Esophagus squamous epithelium (tissue), 5 donors: ENCODE results near the gene NRK. TPM values are rescaled to one million over a fixed set of nuclear protein-coding genes. Genes with fewer than 3 reads are reported as not detected.

Experiments
- DNase-seq: peaks from one replicate; lab custom pipeline; 2025; lab: John Stamatoyannopoulos, UW
- H3K27ac ChIP-seq, 4 donors: fragments of 200-600 bp; sonication (generic); one replicate each; pipeline ENCODE4 v1.5.1; 2016 to 2019; ENCODE audit warnings: mild to moderate bottlenecking in 1 of 4
- H3K27me3 ChIP-seq, 4 donors: fragments of 200-600 bp; sonication (generic); 1 replicate in 3 of 4; 2 replicates in 1 of 4; pipeline versions ENCODE4 v1.5.1 to v1.6.0; 2017 to 2021; ENCODE audit warnings: antibody characterized with exemption in 1 of 4
- H3K36me3 ChIP-seq, 3 donors: fragments of 200-600 bp; sonication (generic); one replicate each; pipeline ENCODE4 v1.5.1; 2016 to 2019
- H3K4me1 ChIP-seq, 3 donors: fragments of 200-600 bp; sonication (generic); one replicate each; pipeline ENCODE4 v1.5.1; 2017 to 2019
- H3K4me3 ChIP-seq, 4 donors: fragments of 200-600 bp; sonication (generic); 1 replicate in 3 of 4; 2 replicates in 1 of 4; pipeline ENCODE4 v1.5.1; 2016 to 2019; ENCODE audit warnings: mild to moderate bottlenecking in 2 of 4, moderate library complexity in 1 of 4
- H3K9me3 ChIP-seq, 3 donors: fragments of 200-600 bp; sonication (generic); one replicate each; pipeline ENCODE4 v1.5.1; 2016 to 2019
- POLR2A ChIP-seq, 4 donors: fragments of 450-650 bp; IDR thresholded peaks; one replicate each; pipeline ENCODE4 v1.6.1; 2017; ENCODE audit warnings: antibody characterized with exemption in 4 of 4, mild to moderate bottlenecking in 4 of 4, moderate library complexity in 3 of 4
- WGBS, 2 donors: methylation state at CpG; one replicate each; pipeline ENCODE4 v1.1.5; 2018; 5-methylcytosine and 5-hydroxymethylcytosine counted together
- intact Hi-C: fragments of 100-400 bp; cut with DNase I; formaldehyde crosslinking; loops from one replicate; pipeline ENCODE4 v1.15.0; 2022
- total RNA-seq, 4 donors: library from RNA; depleted of rRNA; stranded (reverse); fragments of >200 nt; gene quantifications; one replicate each; pipeline ENCODE4 v1.1.0, GENCODE V29; 2016
- TF ChIP-seq, protein P1 (sequence below), 6 experiments: fragments of 450-650 bp in 4 of 6; fragments of 200-600 bp in 2 of 6; sonication (generic) in 2 of 6; IDR thresholded peaks; one replicate each; pipeline ENCODE4 v1.5.1; 2016 to 2019; ENCODE audit warnings: antibody characterized with exemption in 6 of 6, mild to moderate bottlenecking in 4 of 6, moderate library complexity in 4 of 6
- donor health status: DM: yes; HTN: yes; CAD: no.

NRK gene
- total RNA-seq, 4 donors from 2014 or later = 1.1 TPM; not detected in 3

- Histone ChIP-seq H3K27me3 (no peaks in the 10 kb centered on the region), H3K4me1 (no peaks in the 10 kb centered on the region), H3K9me3 (no peaks in the 10 kb centered on the region), H3K36me3 (no peaks in the 10 kb centered on the region), H3K27ac (no peak overlapping the region), H3K4me3 (no peak overlapping the region)
- TF ChIP-seq, protein P1, sequence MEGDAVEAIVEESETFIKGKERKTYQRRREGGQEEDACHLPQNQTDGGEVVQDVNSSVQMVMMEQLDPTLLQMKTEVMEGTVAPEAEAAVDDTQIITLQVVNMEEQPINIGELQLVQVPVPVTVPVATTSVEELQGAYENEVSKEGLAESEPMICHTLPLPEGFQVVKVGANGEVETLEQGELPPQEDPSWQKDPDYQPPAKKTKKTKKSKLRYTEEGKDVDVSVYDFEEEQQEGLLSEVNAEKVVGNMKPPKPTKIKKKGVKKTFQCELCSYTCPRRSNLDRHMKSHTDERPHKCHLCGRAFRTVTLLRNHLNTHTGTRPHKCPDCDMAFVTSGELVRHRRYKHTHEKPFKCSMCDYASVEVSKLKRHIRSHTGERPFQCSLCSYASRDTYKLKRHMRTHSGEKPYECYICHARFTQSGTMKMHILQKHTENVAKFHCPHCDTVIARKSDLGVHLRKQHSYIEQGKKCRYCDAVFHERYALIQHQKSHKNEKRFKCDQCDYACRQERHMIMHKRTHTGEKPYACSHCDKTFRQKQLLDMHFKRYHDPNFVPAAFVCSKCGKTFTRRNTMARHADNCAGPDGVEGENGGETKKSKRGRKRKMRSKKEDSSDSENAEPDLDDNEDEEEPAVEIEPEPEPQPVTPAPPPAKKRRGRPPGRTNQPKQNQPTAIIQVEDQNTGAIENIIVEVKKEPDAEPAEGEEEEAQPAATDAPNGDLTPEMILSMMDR (IDR thresholded peaks at IDR 0.05) = no peak
- WGBS, 2 donors = 29 to 63% methylated on average over 1 of the region's 1 CpG
- intact Hi-C loops = no loop called here
- DNase-seq = no peak
These were observed 47.4 kb downstream of the NRK start for GRCh38 chrX:105869701-105870100.

DNA sequence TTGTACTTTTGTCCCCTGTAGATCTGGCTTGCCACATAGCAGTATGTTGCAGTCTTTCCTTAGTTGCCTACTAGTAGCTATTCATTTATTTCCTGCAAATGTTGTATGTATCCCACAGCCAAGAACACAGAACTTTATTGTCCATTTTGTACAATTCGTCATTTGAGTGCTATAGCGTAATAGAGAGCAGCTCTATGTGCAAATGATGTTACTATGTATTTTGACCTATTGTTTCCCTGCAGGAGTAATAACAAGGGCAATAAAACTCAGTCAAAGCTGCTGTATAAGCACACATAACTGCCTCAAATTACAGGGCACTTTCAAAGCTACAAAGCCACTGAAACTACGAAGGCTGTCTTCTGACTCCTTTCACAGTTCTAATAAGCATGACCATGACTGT, 48.1 kb downstream of the NRK start:
- H3K4me3 ChIP-seq = no peak overlapping the region
- WGBS, 2 donors = 77 to 83% methylated on average over 3 of the region's 3 CpGs
- H3K27ac ChIP-seq = no peak overlapping the region
- no peaks in the 10 kb centered on the region for H3K36me3 ChIP-seq
- intact Hi-C loops = no loop called here
- no peaks in the 10 kb centered on the region for H3K9me3 ChIP-seq
- no peaks in the 10 kb centered on the region for H3K4me1 ChIP-seq
- DNase-seq = no peak
- no peaks in the 10 kb centered on the region for H3K27me3 ChIP-seq
- no peak for TF ChIP-seq POLR2A (IDR thresholded peaks at IDR 0.05)
- TF ChIP-seq, protein P1 (IDR thresholded peaks at IDR 0.05) = no peak

- Histone ChIP-seq H3K4me3 (no peak overlapping the region), H3K4me1 (no peaks in the 10 kb centered on the region), H3K36me3 (no peaks in the 10 kb centered on the region), H3K9me3 (no peaks in the 10 kb centered on the region), H3K27ac (no peak overlapping the region), H3K27me3 (no peaks in the 10 kb centered on the region)
- no peak for DNase-seq
- TF ChIP-seq, protein P1 (IDR thresholded peaks at IDR 0.05) = no peak
- no peak for TF ChIP-seq POLR2A (IDR thresholded peaks at IDR 0.05)
- WGBS, 2 donors = 42 to 44% methylated on average over 7 of the region's 7 CpGs
- intact Hi-C loops = no loop called here
These were observed 50.6 kb downstream of the NRK start for GRCh38 chrX:105872941-105873340.

DNA sequence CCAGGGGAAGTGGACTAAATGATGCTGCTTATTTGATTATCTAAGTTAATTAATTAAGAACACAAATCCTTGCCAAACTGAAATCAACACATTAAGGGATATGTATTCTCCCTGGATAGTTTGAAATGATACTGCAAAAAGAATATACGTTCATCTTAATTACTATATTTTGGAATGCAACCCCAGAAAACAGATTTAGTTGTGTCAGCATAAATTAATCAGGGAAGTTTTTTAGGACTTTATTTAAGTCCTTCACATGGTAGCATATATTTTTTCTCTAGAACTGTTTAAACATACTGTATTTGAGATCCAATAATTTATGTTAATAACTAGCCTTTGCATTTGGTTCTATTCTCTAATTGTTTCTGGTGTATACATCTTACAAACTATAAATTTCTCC, 52.5 kb downstream of the NRK start:
- no peak for DNase-seq
- Histone ChIP-seq H3K27me3 (no peaks in the 10 kb centered on the region), H3K36me3 (no peaks in the 10 kb centered on the region), H3K27ac (no peak overlapping the region), H3K9me3 (no peaks in the 10 kb centered on the region), H3K4me1 (no peaks in the 10 kb centered on the region), H3K4me3 (no peak overlapping the region)
- WGBS, 2 donors = 75 to 82% methylated on average over 1 of the region's 1 CpG
- intact Hi-C loops = no loop called here
- no peak for TF ChIP-seq POLR2A (IDR thresholded peaks at IDR 0.05)
- TF ChIP-seq, protein P1 (IDR thresholded peaks at IDR 0.05) = no peak

DNA sequence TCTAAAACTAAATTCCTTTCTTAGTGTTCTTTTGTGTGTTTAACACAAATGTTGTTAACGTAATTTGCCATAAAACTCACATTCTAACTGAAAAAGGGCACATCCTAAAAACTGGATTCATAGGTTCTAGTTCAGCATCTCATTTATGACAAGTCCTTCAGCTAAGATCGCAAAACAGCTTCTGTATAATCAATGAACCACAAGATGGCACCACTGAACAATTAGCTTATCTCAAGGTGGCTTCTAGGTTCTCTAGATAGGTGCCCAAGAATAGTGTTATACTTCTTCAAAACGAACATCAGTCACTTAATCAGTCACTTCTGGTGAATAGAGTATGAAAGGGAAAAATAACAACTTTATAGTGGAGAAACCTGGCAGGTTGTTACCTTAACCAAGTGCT, 54.3 kb downstream of the NRK start:
- Histone ChIP-seq H3K27me3 (no peaks in the 10 kb centered on the region), H3K4me1 (no peaks in the 10 kb centered on the region), H3K27ac (no peak overlapping the region), H3K9me3 (no peaks in the 10 kb centered on the region), H3K36me3 (no peaks in the 10 kb centered on the region), H3K4me3 (no peak overlapping the region)
- intact Hi-C loops = no loop called here
- 19 to 25% methylated on average over 3 of the region's 3 CpGs for WGBS, 2 donors
- no peak for DNase-seq
- TF ChIP-seq, protein P1 (IDR thresholded peaks at IDR 0.05) = peak in 1 of 6 experiments; percentile 13
- TF ChIP-seq POLR2A (IDR thresholded peaks at IDR 0.05) = no peak
